Measurements from ENCODE around the gene IGFBP1. TPM values are rescaled to one million over a fixed set of nuclear protein-coding genes. Genes with fewer than 3 reads are reported as not detected.

IGFBP1 gene
- polyA plus RNA-seq, 5 donors, result 0.09 to 0.98 TPM; not detected in 3

- no peak for DNase-seq
Observed at GRCh38 chr7:45880433-45880860, 7.8 kb upstream of the IGFBP1 start.

GRCh38 chr7:45881280-45881758 lies 7.0 kb upstream of the IGFBP1 start:
- no peak for DNase-seq

- no peak for DNase-seq
Observed at GRCh38 chr7:45881759-45882464, 6.4 kb upstream of the IGFBP1 start.

GRCh38 chr7:45882465-45882810 lies 5.8 kb upstream of the IGFBP1 start:
- DNase-seq, result no peak

GRCh38 chr7:45884136-45884535 lies 4.2 kb upstream of the IGFBP1 start:
- no peak for DNase-seq

GRCh38 chr7:45885264-45885882 lies 2.9 kb upstream of the IGFBP1 start:
- no peak for DNase-seq

GRCh38 chr7:45886931-45887667 lies 1.2 kb upstream of the IGFBP1 start:
- DNase-seq, result no peak

GRCh38 chr7:45888993-45889366 lies 692 bp downstream of the IGFBP1 start:
- DNase-seq, result no peak

GRCh38 chr7:45889367-45890067 lies 1.2 kb downstream of the IGFBP1 start:
- no peak for DNase-seq

GRCh38 chr7:45890125-45890901 lies 2.0 kb downstream of the IGFBP1 start:
- no peak for DNase-seq

GRCh38 chr7:45890902-45891461 lies 2.7 kb downstream of the IGFBP1 start:
- peak in 1 of 2 donors; percentile 18 for DNase-seq

GRCh38 chr7:45891462-45892402 lies 3.4 kb downstream of the IGFBP1 start:
- DNase-seq, result no peak

- DNase-seq, result no peak
Observed at GRCh38 chr7:45892407-45893035, 4.2 kb downstream of the IGFBP1 start.

- no peak for DNase-seq
Observed at GRCh38 chr7:45893374-45893995, 5.2 kb downstream of the IGFBP1 start.

- no peak for DNase-seq
Observed at GRCh38 chr7:45893996-45894664, 5.8 kb downstream of the IGFBP1 start.

- DNase-seq, result no peak
Observed at GRCh38 chr7:45894665-45895062, 6.4 kb downstream of the IGFBP1 start.

GRCh38 chr7:45897042-45897690 lies 8.9 kb downstream of the IGFBP1 start:
- DNase-seq, result no peak

- no peak for DNase-seq
Observed at GRCh38 chr7:45898222-45898621, 9.9 kb downstream of the IGFBP1 start.
